ENCODE measurements around the gene CARMIL1. TPM values are rescaled to one million over a fixed set of nuclear protein-coding genes. Genes with fewer than 3 reads are reported as not detected.

CARMIL1 gene
- total RNA-seq, 1 donor from 2014 or later = 1.4 TPM

DNA sequence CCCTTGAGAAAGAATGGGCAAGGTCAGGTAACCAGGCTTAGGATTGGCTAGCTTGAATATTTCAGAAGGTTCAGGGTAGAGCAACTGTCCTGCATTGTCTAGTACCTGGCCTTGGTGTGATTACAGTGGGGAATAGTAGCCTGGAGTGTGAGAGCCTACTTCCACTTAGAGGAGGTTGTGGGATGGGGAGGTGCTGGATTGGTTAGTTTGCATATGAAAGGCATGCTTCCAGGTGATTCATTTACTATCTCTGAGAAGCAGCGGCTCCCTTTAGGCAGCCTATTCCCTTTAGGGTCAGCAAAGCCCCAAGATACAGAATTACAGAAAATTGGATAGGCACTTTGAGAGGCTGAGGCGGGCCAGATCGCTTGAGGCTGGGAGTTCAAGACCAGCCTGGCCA lies 347.8 kb downstream of the CARMIL1 start:
- no peak for DNase-seq
- no peaks in the 10 kb centered on the region for H3K4me1 Mint-ChIP-seq
- no peaks in the 10 kb centered on the region for H3K9me3 Mint-ChIP-seq
- intact Hi-C loops (cut with micrococcal nuclease) = no loop called here
- peaks cover 10% of the 10 kb centered on the region for H3K27me3 Mint-ChIP-seq
- H3K4me3 Mint-ChIP-seq = no peak overlapping the region
- no peak overlapping the region for H3K27ac Mint-ChIP-seq
- H3K36me3 Mint-ChIP-seq (ENCODE audit: low read depth) = no peaks in the 10 kb centered on the region

DNA sequence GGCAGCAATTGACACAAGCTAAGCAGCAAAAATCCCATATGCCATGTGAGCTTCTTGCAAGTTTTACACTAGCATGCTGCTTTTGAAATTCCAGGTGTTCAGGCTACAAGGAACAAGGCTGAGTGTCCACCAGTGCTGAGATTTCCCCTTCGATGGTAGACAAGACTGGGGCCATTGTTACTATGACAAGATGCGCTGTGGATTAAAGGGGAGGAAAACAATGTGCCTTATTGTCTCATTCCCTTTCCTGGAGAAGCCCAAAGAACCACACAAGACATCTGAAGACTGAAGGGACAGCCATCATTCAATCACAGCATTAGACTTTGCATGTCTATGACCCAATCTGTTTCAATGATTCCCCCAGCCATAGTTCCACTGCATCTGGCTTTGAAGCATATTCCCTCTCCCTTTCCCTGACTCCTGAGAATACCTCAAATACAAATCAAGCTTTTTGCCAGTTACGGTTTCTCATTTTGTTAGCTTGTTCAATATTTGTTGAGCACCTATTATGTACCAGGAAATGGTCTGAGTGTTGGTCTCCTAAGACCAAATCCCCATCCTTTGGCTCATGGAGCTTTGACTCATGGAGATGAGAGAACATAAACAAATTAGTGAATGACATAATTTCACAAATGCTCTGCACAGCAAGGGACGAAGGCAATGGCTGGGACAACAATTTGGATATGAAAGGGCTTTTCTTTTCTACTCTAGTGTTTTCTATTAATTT lies 349.5 kb downstream of the CARMIL1 start:
- no peak for DNase-seq
- intact Hi-C loops (cut with micrococcal nuclease) = no loop called here
- H3K4me1 Mint-ChIP-seq = no peaks in the 10 kb centered on the region
- no peak overlapping the region for H3K4me3 Mint-ChIP-seq
- H3K36me3 Mint-ChIP-seq (ENCODE audit: low read depth) = no peaks in the 10 kb centered on the region
- H3K27me3 Mint-ChIP-seq = peaks cover 10% of the 10 kb centered on the region
- no peak overlapping the region for H3K27ac Mint-ChIP-seq
- no peaks in the 10 kb centered on the region for H3K9me3 Mint-ChIP-seq

DNA sequence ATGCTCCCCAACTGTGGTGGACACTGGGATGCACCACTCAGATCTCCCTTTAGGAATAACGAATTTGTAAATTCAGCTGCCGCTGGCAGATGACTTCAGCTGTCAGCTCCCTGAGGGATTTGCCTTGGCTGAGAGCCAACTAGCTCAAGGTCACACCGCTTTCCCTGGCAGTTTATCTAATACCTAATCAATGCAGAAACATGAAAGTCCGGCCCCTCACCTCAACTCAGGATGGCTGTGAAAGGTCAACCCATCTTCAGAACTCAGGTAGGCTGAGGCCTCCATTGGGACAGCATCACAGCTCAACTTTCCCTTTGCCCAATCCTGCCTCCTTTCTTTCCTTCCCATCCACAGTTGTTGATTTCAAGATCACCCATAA lies 350.0 kb downstream of the CARMIL1 start:
- DNase-seq = no peak
- Mint-ChIP-seq H3K27me3 (peaks cover 12% of the 10 kb centered on the region), H3K9me3 (no peaks in the 10 kb centered on the region), H3K27ac (no peak overlapping the region), H3K4me3 (no peak overlapping the region), H3K4me1 (no peaks in the 10 kb centered on the region), H3K36me3 (ENCODE audit: low read depth) (no peaks in the 10 kb centered on the region)
- intact Hi-C loops (cut with micrococcal nuclease) = no loop called here

DNA sequence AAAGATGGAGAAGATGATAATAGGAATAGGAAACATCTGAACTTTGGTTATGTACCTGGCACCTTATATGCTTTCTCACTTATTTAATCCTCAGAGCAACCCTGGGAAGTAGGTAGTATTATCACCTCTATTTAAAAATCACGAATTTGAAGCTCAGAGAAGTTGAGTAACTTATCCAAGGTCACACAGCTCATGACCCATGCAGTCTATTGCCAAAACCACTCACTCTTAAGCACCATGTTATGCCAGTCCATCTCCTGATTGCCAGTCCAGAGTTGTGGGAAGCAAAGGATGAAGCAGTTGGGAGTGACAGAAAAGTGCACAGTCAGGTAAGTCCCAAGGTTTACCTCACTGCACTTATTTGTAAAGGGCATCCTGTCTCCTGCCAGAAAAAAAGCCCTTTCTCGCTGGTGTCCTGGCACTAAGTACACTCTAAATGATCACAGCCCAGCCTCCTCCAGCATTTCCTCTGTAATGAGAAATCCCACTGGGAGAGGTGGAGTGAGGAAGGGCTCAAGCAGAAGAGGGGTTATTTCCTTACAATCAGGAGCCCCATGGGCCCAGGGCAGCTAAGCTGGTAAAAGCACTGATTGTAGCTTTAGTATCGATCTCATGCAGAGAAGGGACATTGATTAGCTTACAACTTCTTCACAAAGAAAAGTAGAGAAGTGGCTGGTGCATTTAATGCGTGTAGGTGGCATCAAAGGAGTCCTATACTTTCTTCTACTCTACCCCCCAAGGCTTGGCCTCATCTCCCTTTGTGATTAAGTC lies 351.5 kb downstream of the CARMIL1 start:
- H3K4me3 Mint-ChIP-seq = no peak overlapping the region
- H3K27ac Mint-ChIP-seq = no peak overlapping the region
- intact Hi-C loops (cut with micrococcal nuclease) = no loop called here
- no peaks in the 10 kb centered on the region for H3K36me3 Mint-ChIP-seq (ENCODE audit: low read depth)
- H3K4me1 Mint-ChIP-seq = no peaks in the 10 kb centered on the region
- H3K27me3 Mint-ChIP-seq = peaks cover 18% of the 10 kb centered on the region
- DNase-seq = no peak
- H3K9me3 Mint-ChIP-seq = no peaks in the 10 kb centered on the region

DNA sequence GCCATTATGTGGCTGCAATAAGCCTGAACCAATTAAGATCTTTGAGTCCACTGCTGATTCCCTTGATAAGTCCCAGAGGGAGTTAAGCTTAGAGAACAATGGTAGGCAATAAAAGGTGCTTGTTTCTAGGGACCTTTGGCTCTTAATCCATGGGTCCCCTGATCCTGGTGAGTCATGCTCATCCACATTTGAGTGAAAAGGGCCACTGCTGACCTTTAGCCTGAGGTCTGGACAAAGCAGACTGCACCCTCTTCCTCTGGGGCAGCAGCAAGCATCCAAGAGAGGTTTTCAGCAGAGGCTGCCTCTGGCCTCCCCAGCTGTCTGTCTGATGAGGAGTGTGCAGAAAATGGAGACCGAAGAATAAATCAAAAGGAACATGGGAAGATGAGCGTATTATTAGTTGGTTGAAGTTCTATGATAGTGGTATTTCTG lies 356.7 kb downstream of the CARMIL1 start:
- H3K4me3 Mint-ChIP-seq = no peak overlapping the region
- H3K36me3 Mint-ChIP-seq (ENCODE audit: low read depth) = no peaks in the 10 kb centered on the region
- H3K27ac Mint-ChIP-seq = no peak overlapping the region
- intact Hi-C loops (cut with micrococcal nuclease) = no loop called here
- DNase-seq = no peak
- no peaks in the 10 kb centered on the region for H3K4me1 Mint-ChIP-seq
- peaks cover 23% of the 10 kb centered on the region for H3K27me3 Mint-ChIP-seq
- no peaks in the 10 kb centered on the region for H3K9me3 Mint-ChIP-seq

DNA sequence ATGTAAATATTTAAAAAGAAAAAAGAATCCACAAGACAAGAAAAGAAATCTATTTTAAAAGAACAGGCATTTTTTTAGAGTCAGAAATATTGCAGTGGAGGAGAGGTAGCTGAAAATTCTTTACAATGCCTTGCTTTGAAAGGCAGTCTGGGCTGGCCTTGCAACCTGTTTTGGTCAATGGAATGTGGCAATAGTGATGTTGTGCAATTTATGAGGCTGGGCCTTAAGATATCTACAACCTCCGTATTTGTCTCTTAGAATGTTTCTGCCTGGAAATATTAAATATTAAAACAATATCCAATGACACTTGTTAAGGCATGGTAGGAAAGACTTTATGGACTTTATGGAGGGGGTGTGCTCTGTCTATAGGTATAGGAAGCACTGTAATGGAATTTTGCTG lies 358.0 kb downstream of the CARMIL1 start:
- Mint-ChIP-seq H3K27me3 (peaks cover 27% of the 10 kb centered on the region), H3K4me1 (no peaks in the 10 kb centered on the region), H3K9me3 (no peaks in the 10 kb centered on the region), H3K36me3 (ENCODE audit: low read depth) (no peaks in the 10 kb centered on the region), H3K27ac (no peak overlapping the region), H3K4me3 (no peak overlapping the region)
- DNase-seq = no peak
- intact Hi-C loops (cut with micrococcal nuclease) = no loop called here

DNA sequence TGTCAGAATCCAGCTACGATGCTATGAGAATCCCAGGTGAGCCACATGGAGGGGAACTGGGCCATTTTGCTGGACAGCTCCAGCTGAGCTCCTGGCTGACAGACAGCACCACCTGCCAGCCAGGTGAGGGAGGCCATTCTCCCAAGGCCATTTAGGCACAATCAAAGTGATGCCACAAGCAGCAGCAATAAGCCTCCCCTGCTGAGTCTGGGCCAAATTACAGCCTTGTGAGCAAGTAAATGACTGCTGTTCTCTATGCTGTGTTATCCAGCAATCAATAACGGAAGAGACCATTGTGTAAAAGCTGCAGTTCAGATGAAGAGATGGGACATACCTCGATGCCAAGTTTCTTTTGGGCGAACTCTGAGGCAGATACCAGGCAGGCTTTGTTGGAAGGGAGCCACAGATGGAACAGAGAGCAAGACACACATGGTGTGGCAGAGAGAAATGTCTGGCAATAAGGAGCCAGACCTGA lies 358.8 kb downstream of the CARMIL1 start:
- peaks cover 31% of the 10 kb centered on the region for H3K27me3 Mint-ChIP-seq
- no peak overlapping the region for H3K27ac Mint-ChIP-seq
- H3K9me3 Mint-ChIP-seq = no peaks in the 10 kb centered on the region
- no peak overlapping the region for H3K4me3 Mint-ChIP-seq
- DNase-seq = no peak
- H3K4me1 Mint-ChIP-seq = no peaks in the 10 kb centered on the region
- intact Hi-C loops (cut with micrococcal nuclease) = no loop called here
- no peaks in the 10 kb centered on the region for H3K36me3 Mint-ChIP-seq (ENCODE audit: low read depth)

DNA sequence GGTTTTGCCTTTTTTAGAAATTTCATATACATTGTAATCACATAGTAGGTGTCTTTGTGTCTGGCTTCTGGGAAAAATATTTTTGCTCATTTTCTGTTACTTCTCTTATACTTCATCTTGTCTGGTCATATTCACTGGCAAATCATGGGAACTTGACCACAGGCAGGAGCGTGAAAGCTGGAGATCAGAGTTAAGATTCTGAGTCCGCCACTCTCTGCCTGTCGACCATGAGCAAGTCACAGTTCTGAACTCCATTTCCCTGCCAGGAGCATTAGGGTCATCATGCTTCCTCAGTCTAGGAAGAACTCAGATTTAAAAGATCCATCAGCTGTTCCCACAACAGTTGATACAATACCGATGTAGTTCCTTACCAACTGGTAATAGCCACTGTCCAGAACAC lies 360.5 kb downstream of the CARMIL1 start:
- no peaks in the 10 kb centered on the region for H3K4me1 Mint-ChIP-seq
- no peak overlapping the region for H3K27ac Mint-ChIP-seq
- DNase-seq = no peak
- H3K9me3 Mint-ChIP-seq = no peaks in the 10 kb centered on the region
- H3K27me3 Mint-ChIP-seq = peaks cover 37% of the 10 kb centered on the region
- no peak overlapping the region for H3K4me3 Mint-ChIP-seq
- intact Hi-C loops (cut with micrococcal nuclease) = no loop called here
- H3K36me3 Mint-ChIP-seq (ENCODE audit: low read depth) = no peaks in the 10 kb centered on the region

DNA sequence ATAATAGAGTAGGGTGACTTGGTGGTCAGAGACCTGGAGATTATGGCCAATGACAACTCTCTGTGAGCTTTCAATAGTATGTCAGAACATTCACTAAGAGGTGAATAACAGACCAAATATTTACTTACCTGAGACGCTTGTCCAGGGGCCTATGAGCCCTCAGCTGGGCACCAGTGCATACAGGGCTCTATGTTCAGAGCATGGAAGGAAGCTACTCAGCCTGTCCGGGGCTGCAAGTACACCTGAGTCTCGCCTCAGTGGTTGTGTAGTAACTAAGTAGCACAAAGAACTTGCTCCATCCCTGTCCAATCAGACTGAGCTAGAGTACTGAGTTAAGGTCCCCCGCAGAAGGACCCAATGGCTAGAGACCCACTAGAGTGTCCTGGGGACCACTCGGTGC lies 361.3 kb downstream of the CARMIL1 start:
- H3K4me1 Mint-ChIP-seq = no peaks in the 10 kb centered on the region
- H3K27ac Mint-ChIP-seq = no peak overlapping the region
- intact Hi-C loops (cut with micrococcal nuclease) = no loop called here
- H3K9me3 Mint-ChIP-seq = no peaks in the 10 kb centered on the region
- no peak for DNase-seq
- H3K27me3 Mint-ChIP-seq = peaks cover 42% of the 10 kb centered on the region
- no peak overlapping the region for H3K4me3 Mint-ChIP-seq
- H3K36me3 Mint-ChIP-seq (ENCODE audit: low read depth) = no peaks in the 10 kb centered on the region

DNA sequence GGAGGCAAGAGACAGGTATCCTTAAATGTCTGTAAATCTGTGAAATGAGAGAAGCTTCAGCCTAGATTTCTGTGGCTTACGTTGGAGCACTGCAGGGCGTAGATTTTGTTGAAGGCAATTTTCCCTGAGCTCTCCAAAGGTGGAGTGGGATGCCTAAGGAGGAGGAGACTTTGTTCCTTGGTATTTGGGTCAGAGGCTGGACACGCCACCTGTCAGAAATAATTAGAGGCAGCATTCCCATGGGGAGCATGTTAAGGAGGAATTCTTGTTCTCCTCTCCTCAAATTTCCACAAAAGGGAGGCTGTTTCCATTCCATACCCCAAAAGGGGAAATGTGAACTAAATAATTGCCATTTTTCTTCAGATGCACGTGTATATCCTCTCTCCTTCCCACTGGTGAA lies 361.7 kb downstream of the CARMIL1 start:
- no peak overlapping the region for H3K4me3 Mint-ChIP-seq
- no peaks in the 10 kb centered on the region for H3K36me3 Mint-ChIP-seq (ENCODE audit: low read depth)
- no peak overlapping the region for H3K27ac Mint-ChIP-seq
- DNase-seq = no peak
- H3K27me3 Mint-ChIP-seq = peaks cover 43% of the 10 kb centered on the region
- intact Hi-C loops (cut with micrococcal nuclease) = no loop called here
- no peaks in the 10 kb centered on the region for H3K4me1 Mint-ChIP-seq
- H3K9me3 Mint-ChIP-seq = no peaks in the 10 kb centered on the region

DNA sequence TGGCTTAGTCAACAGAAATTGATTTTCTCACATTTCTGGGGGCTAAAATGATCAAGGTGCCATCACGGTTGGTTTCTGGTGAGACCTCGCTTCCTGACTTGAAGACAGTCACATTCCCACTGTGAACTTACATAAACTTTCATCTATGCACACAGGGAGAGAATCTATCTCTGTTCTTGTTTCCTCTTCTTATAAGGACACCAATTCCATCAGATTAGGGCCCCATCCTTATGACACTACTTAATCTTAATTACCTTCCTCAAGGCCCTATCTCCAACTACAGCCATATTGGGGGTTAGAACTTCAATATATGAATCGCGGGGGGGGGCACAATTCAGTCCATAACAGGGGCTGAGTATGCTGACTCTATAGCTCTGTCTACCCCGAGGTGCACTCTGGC lies 362.2 kb downstream of the CARMIL1 start:
- intact Hi-C loops (cut with micrococcal nuclease) = no loop called here
- Mint-ChIP-seq H3K27me3 (peaks cover 45% of the 10 kb centered on the region), H3K36me3 (ENCODE audit: low read depth) (no peaks in the 10 kb centered on the region), H3K9me3 (no peaks in the 10 kb centered on the region), H3K4me1 (no peaks in the 10 kb centered on the region), H3K4me3 (no peak overlapping the region), H3K27ac (no peak overlapping the region)
- no peak for DNase-seq

DNA sequence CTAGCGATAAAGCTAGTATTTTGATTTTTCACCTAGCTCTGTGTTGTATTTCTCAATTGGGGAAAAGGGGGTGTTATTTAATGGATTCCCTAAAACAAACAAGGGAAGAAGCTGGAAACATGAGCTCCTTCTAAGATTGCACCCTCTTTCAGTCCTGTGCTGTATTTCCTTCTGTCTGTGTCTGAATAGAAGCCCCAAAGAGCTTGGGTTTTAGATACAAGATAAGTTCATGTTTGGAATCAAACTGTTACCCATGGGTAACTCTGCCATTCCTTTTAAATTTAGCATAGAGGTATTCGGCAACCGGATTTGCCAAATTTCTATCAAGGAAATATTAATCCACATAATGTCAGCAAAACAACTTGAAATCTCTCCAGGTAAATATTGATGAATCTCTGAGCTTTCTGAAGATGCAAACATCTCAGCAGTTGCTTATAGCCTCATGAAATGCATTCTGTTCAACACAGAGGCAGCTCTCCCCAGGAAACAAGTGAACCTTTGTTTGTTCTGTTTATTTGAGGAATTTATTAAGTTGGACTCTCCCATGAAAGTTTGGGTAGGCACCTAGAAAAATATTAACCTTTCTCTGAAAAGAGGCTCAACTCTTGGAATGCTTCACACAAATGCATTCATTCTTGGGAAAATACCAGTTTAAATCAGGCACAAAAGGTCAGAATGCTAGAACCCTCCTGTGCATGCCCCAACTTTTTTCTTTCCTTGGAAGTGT lies 362.9 kb downstream of the CARMIL1 start:
- intact Hi-C loops (cut with micrococcal nuclease) = no loop called here
- no peak overlapping the region for H3K4me3 Mint-ChIP-seq
- H3K9me3 Mint-ChIP-seq = no peaks in the 10 kb centered on the region
- H3K36me3 Mint-ChIP-seq (ENCODE audit: low read depth) = no peaks in the 10 kb centered on the region
- H3K27me3 Mint-ChIP-seq = peaks cover 45% of the 10 kb centered on the region
- no peak overlapping the region for H3K27ac Mint-ChIP-seq
- no peak for DNase-seq
- H3K4me1 Mint-ChIP-seq = no peaks in the 10 kb centered on the region

DNA sequence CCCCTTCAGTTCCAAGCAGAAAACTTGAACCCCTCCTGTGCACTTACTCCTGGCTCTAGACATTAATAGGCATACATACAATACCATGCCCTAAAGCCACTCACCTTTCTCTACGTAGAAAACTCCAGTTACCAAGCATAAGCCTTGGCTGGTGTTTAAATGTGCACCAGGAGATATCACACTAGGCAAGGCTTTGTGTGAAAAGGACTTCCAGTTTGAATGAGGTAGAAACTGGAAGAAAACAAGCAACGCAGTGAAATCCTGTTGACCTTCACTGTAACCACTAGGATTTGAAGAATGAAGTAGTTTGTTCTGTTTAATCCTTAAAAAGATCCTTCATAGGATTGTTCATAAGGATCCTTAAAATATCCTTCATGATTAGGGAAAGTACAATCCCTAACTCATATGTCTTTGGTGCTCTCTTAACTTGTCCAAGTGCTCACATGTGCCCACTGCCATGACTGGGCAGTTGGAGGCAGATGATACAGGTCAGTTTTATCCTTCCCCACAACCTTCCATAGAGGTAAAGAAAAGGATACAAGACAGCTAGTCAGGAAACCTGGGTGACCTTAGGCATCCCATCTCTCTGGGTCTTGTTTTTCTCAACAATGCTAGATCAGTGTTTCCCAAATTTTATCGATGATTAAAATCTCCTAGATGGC lies 363.6 kb downstream of the CARMIL1 start:
- Mint-ChIP-seq H3K27me3 (peaks cover 43% of the 10 kb centered on the region), H3K27ac (no peak overlapping the region), H3K36me3 (ENCODE audit: low read depth) (no peaks in the 10 kb centered on the region), H3K9me3 (no peaks in the 10 kb centered on the region), H3K4me1 (no peaks in the 10 kb centered on the region), H3K4me3 (no peak overlapping the region)
- DNase-seq = no peak
- intact Hi-C loops (cut with micrococcal nuclease) = no loop called here

DNA sequence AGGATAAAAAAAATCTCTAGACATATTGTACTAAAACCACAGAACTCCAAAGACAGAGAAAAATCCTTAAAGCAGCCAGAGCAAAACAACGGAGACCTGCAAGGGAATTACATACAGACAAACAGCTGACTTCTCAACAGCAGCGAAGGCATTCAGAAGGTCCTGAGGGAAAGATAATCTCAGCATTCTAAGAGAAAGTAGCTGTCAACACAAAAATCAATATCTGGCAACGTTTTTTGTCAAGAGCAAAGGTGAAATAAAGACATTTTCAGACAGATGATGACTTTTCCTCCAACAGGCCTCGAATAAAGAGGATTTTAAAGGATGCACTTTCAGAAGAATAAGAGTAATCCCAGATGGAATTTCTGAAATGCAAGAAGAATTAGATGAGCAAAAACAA lies 366.7 kb downstream of the CARMIL1 start:
- no peaks in the 10 kb centered on the region for H3K9me3 Mint-ChIP-seq
- H3K36me3 Mint-ChIP-seq (ENCODE audit: low read depth) = no peaks in the 10 kb centered on the region
- intact Hi-C loops (cut with micrococcal nuclease) = no loop called here
- H3K4me3 Mint-ChIP-seq = no peak overlapping the region
- DNase-seq = no peak
- no peaks in the 10 kb centered on the region for H3K4me1 Mint-ChIP-seq
- peaks cover 56% of the 10 kb centered on the region for H3K27me3 Mint-ChIP-seq
- no peak overlapping the region for H3K27ac Mint-ChIP-seq

Measured in activated CD4-positive, alpha-beta T cell treated with anti-CD3 and anti-CD28 coated beads, Interleukin-2, amount 10 ng/mL, durations not matched to agents 24 days and 14 days (primary cell).